CD4-positive, alpha-beta memory T cell (primary cell): ENCODE measurements around the gene GLO1. TPM values are rescaled to one million over a fixed set of nuclear protein-coding genes. Genes with fewer than 3 reads are reported as not detected.
A peak's percentile ranks its signal among the peaks of the same experiment; 100 is the strongest.

Source experiments
- CTCF ChIA-PET: fragments of 350-600 bp; sonication (Branson Sonifier 250); formaldehyde crosslinking; loops from one replicate; lab custom pipeline; 2021; ENCODE audit warnings: inconsistent platforms; ENCODE audit not compliant: partially characterized antibody; lab: Charles Lee
- POLR2A ChIA-PET: fragments of 350-600 bp; sonication (Branson Sonifier 250); formaldehyde crosslinking; loops from one replicate; lab custom pipeline; 2021; ENCODE audit not compliant: partially characterized antibody; lab: Charles Lee
- DNase-seq, 5 donors: peaks; one replicate each; pipeline versions ENCODE4 v3.0.0 to v3.0.0-alpha.2; 2020 to 2022; ENCODE audit warnings: mixed read lengths in 1 of 5
- H3K27ac ChIP-seq: one replicate; pipeline ENCODE4 v1.7.0; 2013; ENCODE audit warnings: low read depth, low read length
- H3K27me3 ChIP-seq: 2 replicates; pipeline ENCODE4 v1.7.0; 2013; ENCODE audit warnings: mild to moderate bottlenecking, low read length, moderate library complexity; ENCODE audit not compliant: insufficient read depth
- H3K36me3 ChIP-seq: 2 replicates; pipeline ENCODE4 v1.7.0; 2013; ENCODE audit warnings: mild to moderate bottlenecking, low read length, moderate library complexity; ENCODE audit not compliant: insufficient read depth
- H3K4me1 ChIP-seq: 2 replicates; pipeline ENCODE4 v1.7.0; 2013; ENCODE audit warnings: mild to moderate bottlenecking, low read length, moderate library complexity; ENCODE audit not compliant: insufficient read depth
- H3K4me3 ChIP-seq, 2 donors: one replicate each; pipeline ENCODE4 v1.7.0; 2013; ENCODE audit warnings: low read length in 2 of 2, mild to moderate bottlenecking in 1 of 2
- H3K9me3 ChIP-seq, 2 donors: one replicate each; pipeline ENCODE4 v1.7.0; 2013; ENCODE audit warnings: low read length in 2 of 2, control low read depth in 1 of 2; ENCODE audit not compliant: control insufficient read depth in 1 of 2
- H3K27ac Mint-ChIP-seq, 7 donors: one replicate each; pipeline ENCODE4 v1.8.0; 2020 to 2021; ENCODE audit warnings: mixed read lengths in 7 of 7, mild to moderate bottlenecking in 6 of 7, inconsistent platforms in 3 of 7, moderate library complexity in 3 of 7
- H3K27me3 Mint-ChIP-seq, 2 donors: one replicate each; pipeline ENCODE4 v1.8.0; 2020 to 2021; ENCODE audit warnings: mixed read lengths in 2 of 2
- H3K36me3 Mint-ChIP-seq, 2 donors: one replicate each; pipeline ENCODE4 v1.8.0; 2020 to 2021; ENCODE audit warnings: mixed read lengths in 2 of 2, inconsistent platforms in 1 of 2, mild to moderate bottlenecking in 1 of 2
- H3K4me1 Mint-ChIP-seq, 4 donors: one replicate each; pipeline ENCODE4 v1.8.0; 2020 to 2021; ENCODE audit warnings: mixed read lengths in 4 of 4, mild to moderate bottlenecking in 1 of 4
- H3K4me3 Mint-ChIP-seq, 8 donors: one replicate each; pipeline ENCODE4 v1.8.0; 2020 to 2021; ENCODE audit warnings: mixed read lengths in 8 of 8, mild to moderate bottlenecking in 7 of 8, moderate library complexity in 6 of 8, inconsistent platforms in 3 of 8
- H3K9me3 Mint-ChIP-seq, 8 donors: one replicate each; pipeline ENCODE4 v1.8.0; 2020 to 2021; ENCODE audit warnings: mixed read lengths in 8 of 8, mild to moderate bottlenecking in 5 of 8, inconsistent platforms in 3 of 8, moderate library complexity in 1 of 8
- intact Hi-C: fragments of 100-400 bp; cut with micrococcal nuclease; formaldehyde crosslinking; loops from one replicate; pipeline ENCODE4 v1.15.1; 2023
- polyA plus RNA-seq, 2 donors: library from polyadenylated mRNA; unstranded; fragments of 300-500 nt; fragmentation: Illumina TruSeq; gene quantifications; one replicate each; pipeline ENCODE4 v1.2.3, GENCODE V29; 2021
- total RNA-seq, 2 experiments: library from RNA; stranded (reverse); gene quantifications; one replicate each; pipeline ENCODE4 v1.2.3, GENCODE V29; 2021

GLO1 gene
- total and polyA plus RNA-seq, 4 experiments from 2014 or later = 28.3 to 172 (median 55.5) TPM

GRCh38 chr6:38684237-38684636 lies 18.7 kb downstream of the GLO1 start:
- intact Hi-C loops = no loop called here
- H3K27ac ChIP-seq = no peak overlapping the region
- peaks cover 5% of the 10 kb centered on the region for H3K36me3 ChIP-seq
- H3K27ac Mint-ChIP-seq = no peak overlapping the region
- ChIA-PET CTCF (interaction anchor here (0.8 kb wide), 1 partner anchor 987 kb away, joined by 3 read pairs; the partner anchor contains the start of gene MDGA1), POLR2A (no interaction called here)
- H3K36me3 Mint-ChIP-seq = peaks cover 17 to 33% of the 10 kb centered on the region in 2 donors
- DNase-seq = no peak
- no peaks in the 10 kb centered on the region for H3K27me3 Mint-ChIP-seq
- no peaks in the 10 kb centered on the region for H3K4me1 ChIP-seq
- no peaks in the 10 kb centered on the region for H3K27me3 ChIP-seq
- H3K4me1 Mint-ChIP-seq = peaks cover 12 to 16% (median 16%) of the 10 kb centered on the region in 4 donors
- no peaks in the 10 kb centered on the region for H3K9me3 ChIP-seq
- H3K4me3 ChIP-seq = no peak overlapping the region
- H3K4me3 Mint-ChIP-seq = no peak overlapping the region
- no peaks in the 10 kb centered on the region for H3K9me3 Mint-ChIP-seq

GRCh38 chr6:38681850-38682249 lies 21.1 kb downstream of the GLO1 start:
- Histone ChIP-seq H3K4me1 (no peaks in the 10 kb centered on the region), H3K36me3 (peaks cover 5% of the 10 kb centered on the region), H3K27ac (no peak overlapping the region), H3K4me3 (no peak overlapping the region), H3K27me3 (no peaks in the 10 kb centered on the region), H3K9me3 (no peaks in the 10 kb centered on the region)
- no peak overlapping the region for H3K27ac Mint-ChIP-seq
- ChIA-PET POLR2A (no interaction called here), CTCF (no interaction called here)
- H3K27me3 Mint-ChIP-seq = no peaks in the 10 kb centered on the region
- no peaks in the 10 kb centered on the region for H3K9me3 Mint-ChIP-seq
- H3K4me3 Mint-ChIP-seq = no peak overlapping the region
- no peak for DNase-seq
- H3K36me3 Mint-ChIP-seq = peaks cover 29 to 43% of the 10 kb centered on the region in 2 donors
- intact Hi-C loops = no loop called here
- H3K4me1 Mint-ChIP-seq = peaks cover 0 to 6% (median 4%) of the 10 kb centered on the region in 4 donors

GRCh38 chr6:38679668-38680067 lies 23.3 kb downstream of the GLO1 start:
- Histone ChIP-seq H3K36me3 (peaks cover 5% of the 10 kb centered on the region), H3K27ac (no peak overlapping the region), H3K4me3 (no peak overlapping the region), H3K4me1 (no peaks in the 10 kb centered on the region), H3K27me3 (no peaks in the 10 kb centered on the region), H3K9me3 (no peaks in the 10 kb centered on the region)
- ChIA-PET POLR2A (no interaction called here), CTCF (interaction anchor here (0.7 to 0.8 kb wide), 2 partner anchors 8 to 167 kb away, joined by 3 read pairs; no protein-coding TSS in a partner anchor)
- Mint-ChIP-seq H3K36me3 (peaks cover 49 to 59% of the 10 kb centered on the region in 2 donors), H3K9me3 (peaks cover 0 to 3% (median 0%) of the 10 kb centered on the region in 8 donors), H3K4me1 (peaks cover 0 to 3% (median 0%) of the 10 kb centered on the region in 4 donors), H3K27me3 (no peaks in the 10 kb centered on the region), H3K4me3 (no peak overlapping the region), H3K27ac (no peak overlapping the region)
- intact Hi-C loops = loop anchor here (10.0 kb wide), 1 partner anchor 985 kb away; the partner anchor contains the start of gene MDGA1
- no peak for DNase-seq

- ChIA-PET CTCF (no interaction called here), POLR2A (no interaction called here)
- no peak overlapping the region for H3K4me3 Mint-ChIP-seq
- no peak overlapping the region for H3K4me3 ChIP-seq
- H3K9me3 ChIP-seq = no peaks in the 10 kb centered on the region
- H3K4me1 ChIP-seq = peaks cover 9% of the 10 kb centered on the region
- H3K36me3 Mint-ChIP-seq = peaks cover 56 to 60% of the 10 kb centered on the region in 2 donors
- intact Hi-C loops = loop anchor here (10.0 kb wide), 1 partner anchor 983 kb away; the partner anchor contains the start of gene MDGA1
- DNase-seq = no peak
- H3K4me1 Mint-ChIP-seq = peaks cover 9 to 11% (median 10%) of the 10 kb centered on the region in 4 donors
- H3K27ac Mint-ChIP-seq = peak overlapping the region in 4 of 7 donors; percentile 21 to 52 (median 32)
- peaks cover 4% of the 10 kb centered on the region for H3K36me3 ChIP-seq
- peaks cover 0 to 3% (median 0%) of the 10 kb centered on the region in 8 donors for H3K9me3 Mint-ChIP-seq
- H3K27me3 Mint-ChIP-seq = no peaks in the 10 kb centered on the region
- no peaks in the 10 kb centered on the region for H3K27me3 ChIP-seq
- H3K27ac ChIP-seq = no peak overlapping the region
Observed at GRCh38 chr6:38678178-38678760, 24.7 kb downstream of the GLO1 start.

- intact Hi-C loops = loop anchor here (10.0 kb wide), 1 partner anchor 982 kb away; the partner anchor contains the start of gene MDGA1
- Histone ChIP-seq H3K4me1 (peaks cover 9% of the 10 kb centered on the region), H3K36me3 (no peaks in the 10 kb centered on the region), H3K9me3 (no peaks in the 10 kb centered on the region), H3K4me3 (no peak overlapping the region), H3K27me3 (no peaks in the 10 kb centered on the region), H3K27ac (no peak overlapping the region)
- Mint-ChIP-seq H3K4me1 (peaks cover 9 to 17% (median 15%) of the 10 kb centered on the region in 4 donors), H3K4me3 (no peak overlapping the region), H3K27me3 (no peaks in the 10 kb centered on the region), H3K27ac (peak overlapping the region in 4 of 7 donors; percentile 31 to 53 (median 36)), H3K36me3 (peaks cover 48 to 51% of the 10 kb centered on the region in 2 donors), H3K9me3 (peaks cover 0 to 3% (median 0%) of the 10 kb centered on the region in 8 donors)
- DNase-seq = no peak
- CTCF ChIA-PET = no interaction called here
- POLR2A ChIA-PET = no interaction called here
Observed at GRCh38 chr6:38676974-38677544, 25.9 kb downstream of the GLO1 start.

- H3K4me3 ChIP-seq = no peak overlapping the region
- Mint-ChIP-seq H3K9me3 (peaks cover 0 to 3% (median 0%) of the 10 kb centered on the region in 8 donors), H3K4me1 (peaks cover 9 to 21% (median 17%) of the 10 kb centered on the region in 4 donors), H3K27ac (peak overlapping the region in 3 of 7 donors; percentile 31 to 53 (median 31)), H3K27me3 (no peaks in the 10 kb centered on the region), H3K4me3 (no peak overlapping the region), H3K36me3 (peaks cover 42 to 45% of the 10 kb centered on the region in 2 donors)
- H3K27me3 ChIP-seq = no peaks in the 10 kb centered on the region
- POLR2A ChIA-PET = no interaction called here
- no peak for DNase-seq
- H3K4me1 ChIP-seq = peaks cover 9% of the 10 kb centered on the region
- CTCF ChIA-PET = no interaction called here
- H3K9me3 ChIP-seq = no peaks in the 10 kb centered on the region
- intact Hi-C loops = loop anchor here (10.0 kb wide), 1 partner anchor 982 kb away; the partner anchor contains the start of gene MDGA1
- H3K36me3 ChIP-seq = no peaks in the 10 kb centered on the region
- H3K27ac ChIP-seq = no peak overlapping the region
Observed at GRCh38 chr6:38676236-38676973, 26.5 kb downstream of the GLO1 start.
